ENCODE data around the gene HSPH1. TPM values are rescaled to one million over a fixed set of nuclear protein-coding genes. Genes with fewer than 3 reads are reported as not detected.

HSPH1 gene
- total RNA-seq, 2 experiments from 2014 or later = 71.2 to 88.2 TPM

DNA sequence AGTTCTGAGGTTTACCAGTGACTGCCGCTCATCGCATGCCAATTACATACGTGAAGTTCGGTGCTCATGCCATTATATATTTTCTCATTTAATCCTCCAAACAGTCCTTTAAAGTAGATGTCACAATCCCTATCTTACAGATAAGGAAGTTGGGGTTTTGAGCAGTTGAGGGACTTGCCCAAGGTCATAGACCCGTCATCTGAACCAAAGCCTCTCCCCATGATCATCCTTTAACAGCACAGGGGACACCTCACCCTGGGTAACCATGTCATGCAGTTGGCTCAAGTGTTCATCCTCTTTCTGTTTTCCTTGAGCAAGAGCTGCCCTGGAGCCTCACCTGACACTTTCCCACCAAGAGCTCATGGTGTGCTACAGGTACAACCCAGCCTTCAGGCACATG lies 69.1 kb downstream of the HSPH1 start:
- Mint-ChIP-seq H3K4me3 (no peak overlapping the region), H3K4me1 (peaks cover 2% of the 10 kb centered on the region), H3K27me3 (peaks cover 18% of the 10 kb centered on the region), H3K9me3 (no peaks in the 10 kb centered on the region), H3K27ac (no peak overlapping the region), H3K36me3 (no peaks in the 10 kb centered on the region)
- POLR2A ChIA-PET = no interaction called here
- no peak for DNase-seq
- ATAC-seq (ENCODE audit: low read depth) = no peak

DNA sequence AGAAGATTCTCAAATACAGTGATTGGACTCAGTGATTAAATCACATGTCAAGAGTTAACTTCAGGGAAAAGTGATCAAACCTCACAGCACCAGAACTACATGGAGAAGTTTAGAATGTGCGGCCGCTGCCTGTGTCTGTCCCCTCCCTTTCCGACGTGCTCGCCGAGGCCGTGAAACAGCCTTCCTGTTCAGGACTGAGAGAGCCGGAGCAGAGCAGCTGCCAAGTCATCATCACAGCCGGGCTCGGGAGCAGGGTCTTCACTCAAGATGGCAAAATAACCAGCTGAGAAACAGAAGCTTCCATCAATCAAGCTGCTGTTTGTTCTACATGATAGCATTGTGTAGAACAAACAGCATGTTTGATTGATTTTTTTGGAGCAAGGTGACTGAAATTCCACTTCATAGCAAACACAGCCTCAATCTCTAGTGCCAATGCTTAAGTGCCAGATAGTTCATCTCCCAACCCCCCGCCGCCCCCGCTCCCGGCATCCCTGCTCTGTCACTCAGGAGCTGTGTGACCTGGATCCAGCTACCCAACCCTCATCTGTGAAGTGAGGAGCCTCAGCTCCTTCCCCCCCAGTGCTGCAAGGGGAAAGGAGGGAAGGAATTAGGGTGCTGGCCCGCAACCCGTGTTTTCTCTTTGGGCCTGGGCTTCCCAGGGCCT lies 70.6 kb downstream of the HSPH1 start:
- POLR2A ChIA-PET = no interaction called here
- Mint-ChIP-seq H3K9me3 (no peaks in the 10 kb centered on the region), H3K27me3 (peaks cover 24% of the 10 kb centered on the region), H3K36me3 (no peaks in the 10 kb centered on the region), H3K27ac (no peak overlapping the region), H3K4me3 (no peak overlapping the region), H3K4me1 (peaks cover 2% of the 10 kb centered on the region)
- no peak for DNase-seq
- ATAC-seq (ENCODE audit: low read depth) = no peak

DNA sequence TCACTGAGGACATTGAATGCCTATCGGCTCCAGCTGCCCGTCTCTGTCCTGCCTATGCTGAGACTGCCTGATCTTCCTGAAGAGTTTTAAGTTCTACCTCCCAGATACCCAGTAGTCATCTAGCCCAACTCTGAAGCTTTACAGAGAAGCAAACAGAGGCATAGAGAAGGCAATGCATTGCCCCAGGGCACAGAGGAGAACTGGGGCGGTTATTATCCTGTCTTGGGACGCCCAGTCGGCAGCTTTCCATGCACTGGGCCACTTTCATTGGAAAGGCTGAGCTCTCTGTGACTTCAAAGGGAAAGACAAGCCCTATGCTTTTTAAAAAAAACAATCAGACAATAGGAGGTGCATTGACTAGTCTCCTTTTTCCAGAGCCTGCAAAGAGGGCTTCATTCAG lies 71.6 kb downstream of the HSPH1 start:
- H3K4me3 Mint-ChIP-seq = no peak overlapping the region
- no peak for ATAC-seq (ENCODE audit: low read depth)
- DNase-seq = no peak
- POLR2A ChIA-PET = no interaction called here
- H3K27me3 Mint-ChIP-seq = peaks cover 30% of the 10 kb centered on the region
- H3K27ac Mint-ChIP-seq = no peak overlapping the region
- H3K4me1 Mint-ChIP-seq = peaks cover 2% of the 10 kb centered on the region
- no peaks in the 10 kb centered on the region for H3K36me3 Mint-ChIP-seq
- no peaks in the 10 kb centered on the region for H3K9me3 Mint-ChIP-seq

DNA sequence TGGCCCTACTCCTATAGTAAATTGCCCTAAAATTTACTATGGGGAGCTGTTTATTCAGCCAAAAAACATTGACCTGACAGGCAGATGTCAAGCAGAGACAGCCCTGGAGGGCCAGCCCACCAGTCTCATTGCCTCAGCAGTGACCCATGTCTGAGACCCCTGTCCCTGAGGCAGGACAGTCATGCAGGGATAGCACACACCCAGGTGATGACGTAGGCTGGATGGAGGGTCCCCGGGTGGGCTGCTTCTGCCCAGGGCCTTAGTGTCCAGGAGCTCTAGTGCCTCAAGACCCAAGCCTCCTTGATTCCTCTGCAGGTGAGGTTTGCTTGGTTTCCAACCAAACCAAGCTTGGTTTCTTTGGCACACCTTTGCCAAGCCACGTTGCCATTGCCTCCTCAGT lies 72.1 kb downstream of the HSPH1 start:
- H3K4me1 Mint-ChIP-seq = peaks cover 2% of the 10 kb centered on the region
- ATAC-seq (ENCODE audit: low read depth) = no peak
- no peaks in the 10 kb centered on the region for H3K36me3 Mint-ChIP-seq
- peaks cover 34% of the 10 kb centered on the region for H3K27me3 Mint-ChIP-seq
- H3K4me3 Mint-ChIP-seq = no peak overlapping the region
- POLR2A ChIA-PET = no interaction called here
- no peak overlapping the region for H3K27ac Mint-ChIP-seq
- no peak for DNase-seq
- H3K9me3 Mint-ChIP-seq = no peaks in the 10 kb centered on the region

DNA sequence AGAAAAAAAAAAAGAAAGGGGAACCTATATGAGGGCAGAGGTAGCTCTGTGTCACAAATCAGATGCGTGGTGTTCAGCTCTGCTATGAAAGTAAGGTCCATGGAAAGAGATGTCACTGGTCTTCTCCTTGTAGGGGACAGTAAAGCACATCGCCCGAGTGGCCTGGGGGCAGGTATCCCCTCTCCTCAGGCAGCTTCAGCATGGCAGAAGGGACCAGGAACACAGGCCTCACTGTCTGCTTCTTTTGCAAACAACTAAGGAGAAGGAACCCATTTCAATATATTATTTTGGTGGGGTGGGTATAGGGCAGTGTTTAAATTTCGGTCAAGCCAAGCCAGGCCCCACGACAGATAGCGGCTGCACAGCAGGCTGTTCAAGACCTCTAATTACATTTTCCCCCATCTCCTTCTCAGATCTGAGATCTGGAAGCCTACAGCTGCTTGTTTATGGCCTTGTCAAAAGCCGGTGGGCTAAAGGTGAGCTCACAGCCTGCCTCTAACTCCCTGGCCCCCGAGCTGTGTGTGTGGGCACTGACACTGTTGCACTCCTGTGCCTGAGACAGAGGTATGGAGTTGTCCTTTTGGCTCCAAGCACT lies 72.8 kb downstream of the HSPH1 start:
- no peaks in the 10 kb centered on the region for H3K36me3 Mint-ChIP-seq
- peaks cover 2% of the 10 kb centered on the region for H3K4me1 Mint-ChIP-seq
- POLR2A ChIA-PET = no interaction called here
- DNase-seq (no peak), ATAC-seq (ENCODE audit: low read depth) (no peak)
- peaks cover 34% of the 10 kb centered on the region for H3K27me3 Mint-ChIP-seq
- no peak overlapping the region for H3K27ac Mint-ChIP-seq
- H3K4me3 Mint-ChIP-seq = no peak overlapping the region
- no peaks in the 10 kb centered on the region for H3K9me3 Mint-ChIP-seq

Other genes starting within 250 kb of the HSPH1 start
- not detected for gene TEX26, start 229.2 kb downstream of the HSPH1 start, total RNA-seq
- 1 to 10 TPM; 3.8 to 4.2 TPM for gene B3GLCT, start 38.1 kb upstream of the HSPH1 start, total RNA-seq

Measured in activated naive CD8-positive, alpha-beta T cell treated with anti-CD3 and anti-CD28 coated beads, Interleukin-2, amount 10 ng/mL, durations not matched to agents 7 days and 5 days (primary cell).